Endothelial cell of umbilical vein (primary cell): Measurements from ENCODE around the gene SEMA4B. TPM values are rescaled to one million over a fixed set of nuclear protein-coding genes. Genes with fewer than 3 reads are reported as not detected.

Source experiments
- BruUV-seq: library from RNA; stranded (reverse); fragments of 400-500 nt; replicated peaks from 2 replicates; lab custom pipeline; 2021; lab: Mats Ljungman, UMichigan
- CTCF ChIA-PET: fragments of 300-600, 350-600 bp; sonication (Branson Sonifier 250); formaldehyde crosslinking; loops from one replicate; lab custom pipeline; 2021; ENCODE audit warnings: antibody characterized with exemption, inconsistent platforms; lab: Charles Lee
- POLR2A ChIA-PET: fragments of 300-600, 350-600 bp; sonication (Branson Sonifier 250); formaldehyde crosslinking; loops from one replicate; lab custom pipeline; 2021; ENCODE audit warnings: antibody characterized with exemption, inconsistent platforms; lab: Charles Lee
- DNase-seq: peaks from one replicate; pipeline ENCODE4 v3.0.0-alpha.2; 2011; ENCODE audit warnings: low read depth, low spot score
- FAIRE-seq: peaks from 2 replicates; lab custom pipeline; 2011; peaks lifted over from hg19 to GRCh38; lab: Jason Lieb, UNC
- H2AFZ ChIP-seq: 2 replicates; pipeline ENCODE4 v1.6.0; 2012; ENCODE audit warnings: low read depth, low read length, control low read depth, inconsistent platforms
- H3K27ac ChIP-seq: 2 replicates; pipeline ENCODE4 v1.5.1; 2011; ENCODE audit warnings: low read depth, mild to moderate bottlenecking, control low read depth, low read length, moderate library complexity; ENCODE audit not compliant: insufficient read depth
- H3K27me3 ChIP-seq, 2 experiments: 2 replicates each; pipeline versions ENCODE4 v1.6.0 to v1.6.1; 2011; ENCODE audit warnings: low read length in 2 of 2, mixed read lengths in 1 of 2; ENCODE audit not compliant: control insufficient read depth in 2 of 2, insufficient read depth in 2 of 2
- H3K36me3 ChIP-seq, 2 experiments: 2 replicates in 1 of 2; 3 replicates in 1 of 2; pipeline ENCODE4 v1.5.1; 2011; ENCODE audit warnings: low read length in 2 of 2, mild to moderate bottlenecking in 1 of 2, moderate library complexity in 1 of 2; ENCODE audit not compliant: control insufficient read depth in 2 of 2, insufficient read depth in 2 of 2; ENCODE audit errors: extremely low read depth in 1 of 2
- H3K4me1 ChIP-seq: 3 replicates; pipeline ENCODE4 v1.5.1; 2011; ENCODE audit warnings: mild to moderate bottlenecking, low read length; ENCODE audit not compliant: control insufficient read depth, insufficient read depth; ENCODE audit errors: extremely low read depth
- H3K4me2 ChIP-seq: 2 replicates; pipeline ENCODE4 v1.6.1; 2011; ENCODE audit warnings: low read length, control low read depth, mixed read lengths; ENCODE audit not compliant: insufficient read depth
- H3K4me3 ChIP-seq, 3 experiments: fragments of 200-600 bp in 1 of 3; sonication (generic), shearing (Covaris generic) in 1 of 3; replicated peaks in 1 of 3; 2 replicates each; pipeline ENCODE4 v1.5.1; 2011 to 2016; ENCODE audit warnings: control low read depth in 3 of 3, low read length in 3 of 3, mild to moderate bottlenecking in 2 of 3, inconsistent platforms in 1 of 3, low read depth in 1 of 3, moderate library complexity in 1 of 3; ENCODE audit not compliant: insufficient read depth in 1 of 3
- H3K79me2 ChIP-seq: 2 replicates; pipeline ENCODE4 v1.6.0; 2012; ENCODE audit warnings: low read length, inconsistent platforms; ENCODE audit not compliant: control insufficient read depth, insufficient read depth
- H3K9ac ChIP-seq: replicated peaks from 2 replicates; pipeline ENCODE3; 2011; ENCODE audit warnings: low read length, control low read depth; ENCODE audit not compliant: insufficient read depth; ENCODE audit errors: extremely low read depth
- H3K9me1 ChIP-seq: replicated peaks from 3 replicates; pipeline ENCODE4 v1.6.0; 2011; ENCODE audit warnings: mild to moderate bottlenecking, low read length; ENCODE audit not compliant: control insufficient read depth, insufficient read depth; ENCODE audit errors: extremely low read depth
- H3K9me3 ChIP-seq: replicated peaks from 2 replicates; pipeline ENCODE4 v1.5.1; 2012; ENCODE audit warnings: low read length, inconsistent platforms; ENCODE audit not compliant: control insufficient read depth, insufficient read depth
- H4K20me1 ChIP-seq: replicated peaks from 2 replicates; pipeline ENCODE3; 2011; ENCODE audit warnings: mild to moderate bottlenecking, low read length; ENCODE audit not compliant: control insufficient read depth, insufficient read depth; ENCODE audit errors: extremely low read depth
- EZH2 ChIP-seq: IDR thresholded peaks from 2 replicates; pipeline ENCODE4 v1.6.1; 2012; ENCODE audit warnings: borderline replicate concordance, low read depth, mild to moderate bottlenecking, moderate library complexity, low read length, inconsistent platforms; ENCODE audit not compliant: severe bottlenecking
- FOS ChIP-seq: IDR thresholded peaks from 2 replicates; pipeline ENCODE4 v1.6.1; 2011; ENCODE audit warnings: mild to moderate bottlenecking, low read length, moderate library complexity, borderline replicate concordance; ENCODE audit not compliant: insufficient read depth
- GATA2 ChIP-seq: IDR thresholded peaks from 2 replicates; pipeline ENCODE4 v1.7.0; 2011; ENCODE audit warnings: low read depth, mild to moderate bottlenecking, moderate library complexity, mixed read lengths, low read length; ENCODE audit not compliant: insufficient read length, insufficient read depth
- JUN ChIP-seq: IDR thresholded peaks from 2 replicates; pipeline ENCODE4 v1.6.1; 2011; ENCODE audit warnings: borderline replicate concordance, low read depth; ENCODE audit not compliant: insufficient read length, insufficient read depth
- MYC ChIP-seq: IDR thresholded peaks from one replicate; pipeline ENCODE4 v1.6.1; 2011; ENCODE audit warnings: mild to moderate bottlenecking, low read depth, low read length
- POLR2A ChIP-seq: IDR thresholded peaks from 2 replicates; pipeline ENCODE4 v1.6.1; 2012; ENCODE audit warnings: low read depth, mild to moderate bottlenecking, control low read depth, low read length
- POLR2AphosphoS5 ChIP-seq: IDR thresholded peaks from 2 replicates; pipeline ENCODE4 v1.6.1; 2012; ENCODE audit warnings: low read depth, mild to moderate bottlenecking, control low read depth, low read length, moderate library complexity; ENCODE audit not compliant: insufficient read depth
- dilution Hi-C: fragments of 300-500 bp; cut with MboI; formaldehyde crosslinking; loops from one replicate; pipeline ENCODE4 v1.15.0; 2019; ENCODE audit warnings: low sequenced_read_pairs; ENCODE audit not compliant: extremely low pct_ligation_motif_present
- intact Hi-C: fragments of 100-400 bp; cut with micrococcal nuclease; formaldehyde crosslinking; loops from one replicate; pipeline ENCODE4 v1.10.0; 2022
- polyA plus RNA-seq, 4 experiments: library from polyadenylated mRNA; depleted of rRNA in 3 of 4; stranded (reverse) in 3 of 4; unstranded in 1 of 4; fragments of >200 nt; gene quantifications; 2 replicates each; pipeline versions ENCODE4 v1.2.1 to v1.2.3, GENCODE V29; 2011 to 2012; ENCODE audit warnings: missing spikeins in 1 of 4
- total RNA-seq: library from RNA; stranded (reverse); gene quantifications from 2 replicates; pipeline ENCODE4 v1.2.3, GENCODE V29; 2021
- TF ChIP-seq, protein P1 (sequence below): IDR thresholded peaks from 2 replicates; pipeline ENCODE4 v1.6.1; 2011; ENCODE audit not compliant: insufficient read depth, insufficient read length
- TF ChIP-seq, protein P2 (sequence below), 2 donors: IDR thresholded peaks; 1 replicate in 1 of 2; 2 replicates in 1 of 2; pipeline ENCODE4 v1.5.1; 2011; ENCODE audit warnings: low read length in 2 of 2, mild to moderate bottlenecking in 2 of 2, moderate library complexity in 2 of 2, control low read depth in 1 of 2, inconsistent platforms in 1 of 2, low read depth in 1 of 2; ENCODE audit not compliant: insufficient read depth in 1 of 2; ENCODE audit errors: extremely low read depth in 1 of 2

SEMA4B gene
- total and polyA plus RNA-seq, 2 donors (not counting 3 experiments of a cell fraction or from before 2014, with no cell fraction given): 6.1 to 7.1 TPM

GRCh38 chr15:90262426-90262825 is 61.3 kb downstream of the SEMA4B start:
- Histone ChIP-seq H3K36me3 (no peaks in the 10 kb centered on the region), H3K27ac (peak overlapping the region; percentile 51), H3K4me1 (peaks cover 60% of the 10 kb centered on the region), H3K9me3 (no peaks in the 10 kb centered on the region), H3K79me2 (peaks cover 16% of the 10 kb centered on the region), H2AFZ (no peak overlapping the region), H4K20me1 (no peaks in the 10 kb centered on the region), H3K27me3 (no peaks in the 10 kb centered on the region), H3K9ac (no peak overlapping the region), H3K9me1 (no peaks in the 10 kb centered on the region), H3K4me3 (no peak overlapping the region), H3K4me2 (peak overlapping the region; percentile 23)
- DNase-seq (no peak), FAIRE-seq (no peak)
- no peak for TF ChIP-seq POLR2A
- no peak for TF ChIP-seq FOS
- no peak for TF ChIP-seq JUN
- TF ChIP-seq EZH2: no peak
- TF ChIP-seq POLR2AphosphoS5: no peak
- no peak for TF ChIP-seq GATA2
- TF ChIP-seq, protein P1, sequence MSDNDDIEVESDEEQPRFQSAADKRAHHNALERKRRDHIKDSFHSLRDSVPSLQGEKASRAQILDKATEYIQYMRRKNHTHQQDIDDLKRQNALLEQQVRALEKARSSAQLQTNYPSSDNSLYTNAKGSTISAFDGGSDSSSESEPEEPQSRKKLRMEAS: no peak
- no peak for TF ChIP-seq MYC
- TF ChIP-seq, protein P2, sequence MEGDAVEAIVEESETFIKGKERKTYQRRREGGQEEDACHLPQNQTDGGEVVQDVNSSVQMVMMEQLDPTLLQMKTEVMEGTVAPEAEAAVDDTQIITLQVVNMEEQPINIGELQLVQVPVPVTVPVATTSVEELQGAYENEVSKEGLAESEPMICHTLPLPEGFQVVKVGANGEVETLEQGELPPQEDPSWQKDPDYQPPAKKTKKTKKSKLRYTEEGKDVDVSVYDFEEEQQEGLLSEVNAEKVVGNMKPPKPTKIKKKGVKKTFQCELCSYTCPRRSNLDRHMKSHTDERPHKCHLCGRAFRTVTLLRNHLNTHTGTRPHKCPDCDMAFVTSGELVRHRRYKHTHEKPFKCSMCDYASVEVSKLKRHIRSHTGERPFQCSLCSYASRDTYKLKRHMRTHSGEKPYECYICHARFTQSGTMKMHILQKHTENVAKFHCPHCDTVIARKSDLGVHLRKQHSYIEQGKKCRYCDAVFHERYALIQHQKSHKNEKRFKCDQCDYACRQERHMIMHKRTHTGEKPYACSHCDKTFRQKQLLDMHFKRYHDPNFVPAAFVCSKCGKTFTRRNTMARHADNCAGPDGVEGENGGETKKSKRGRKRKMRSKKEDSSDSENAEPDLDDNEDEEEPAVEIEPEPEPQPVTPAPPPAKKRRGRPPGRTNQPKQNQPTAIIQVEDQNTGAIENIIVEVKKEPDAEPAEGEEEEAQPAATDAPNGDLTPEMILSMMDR (IDR thresholded peaks at IDR 0.05; ENCODE audit: extremely low read depth in 1 of 2, insufficient read depth in 1 of 2, low read depth in 1 of 2, low read length in 2 of 2): no peak
- ChIA-PET CTCF (interaction anchor here (1.4 to 3.5 kb wide), 3 partner anchors 10 to 19 kb away, joined by 3 to 20 read pairs (median 5); partner anchors contain the start of gene TTLL13), POLR2A (interaction anchor here (1.5 kb wide), 1 partner anchor 29 kb away, joined by 8 read pairs; the partner anchor contains the start of genes CIB1 and GDPGP1)
- intact Hi-C loops (no loop called here), dilution Hi-C loops (no loop called here)
- no TSS peak for BruUV-seq
